TTC549 (cell line): Measurements from ENCODE around the gene DUS4L.

ENCODE experiments used
- FAIRE-seq: peaks from 2 replicates; lab custom pipeline; 2012; peaks lifted over from hg19 to GRCh38; lab: Jason Lieb, UNC

The DUS4L gene

GRCh38 chr7:107615910-107616680, 52.3 kb downstream of the DUS4L start:
- no peak for FAIRE-seq

- no peak for FAIRE-seq
Measured at GRCh38 chr7:107622429-107622828, 58.7 kb downstream of the DUS4L start.

GRCh38 chr7:107622894-107623293, 59.1 kb downstream of the DUS4L start:
- no peak for FAIRE-seq

GRCh38 chr7:107627002-107627401, 63.2 kb downstream of the DUS4L start:
- FAIRE-seq, result no peak
